GM12874 (cell line): ENCODE measurements around the gene UBR2.

Experiments
- TF ChIP-seq, protein P1 (sequence below): IDR thresholded peaks from 2 replicates; pipeline ENCODE4 v1.5.1; 2011; ENCODE audit warnings: low read depth, mild to moderate bottlenecking, control low read depth, low read length, moderate library complexity; ENCODE audit not compliant: insufficient read depth

The UBR2 gene

DNA sequence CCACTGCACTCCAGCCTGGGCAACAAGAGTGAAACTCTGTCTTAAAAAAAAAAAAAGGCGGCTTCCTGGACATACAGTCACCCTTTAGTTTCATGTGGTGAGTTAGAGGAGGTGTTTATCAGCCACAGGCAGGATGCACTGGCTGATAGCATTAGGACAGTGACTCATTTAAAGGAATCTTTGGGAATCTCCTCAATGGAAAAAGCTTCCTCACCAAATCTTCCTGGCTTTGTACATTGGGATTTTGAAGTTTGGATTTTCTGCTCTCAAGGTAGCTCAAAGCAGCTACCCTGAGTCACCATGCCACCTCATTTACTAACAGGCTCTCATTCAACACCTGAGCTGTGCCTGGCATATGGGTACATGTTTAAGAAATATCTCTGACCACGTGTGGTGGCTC lies 138.4 kb downstream of the UBR2 start:
- TF ChIP-seq, protein P1, sequence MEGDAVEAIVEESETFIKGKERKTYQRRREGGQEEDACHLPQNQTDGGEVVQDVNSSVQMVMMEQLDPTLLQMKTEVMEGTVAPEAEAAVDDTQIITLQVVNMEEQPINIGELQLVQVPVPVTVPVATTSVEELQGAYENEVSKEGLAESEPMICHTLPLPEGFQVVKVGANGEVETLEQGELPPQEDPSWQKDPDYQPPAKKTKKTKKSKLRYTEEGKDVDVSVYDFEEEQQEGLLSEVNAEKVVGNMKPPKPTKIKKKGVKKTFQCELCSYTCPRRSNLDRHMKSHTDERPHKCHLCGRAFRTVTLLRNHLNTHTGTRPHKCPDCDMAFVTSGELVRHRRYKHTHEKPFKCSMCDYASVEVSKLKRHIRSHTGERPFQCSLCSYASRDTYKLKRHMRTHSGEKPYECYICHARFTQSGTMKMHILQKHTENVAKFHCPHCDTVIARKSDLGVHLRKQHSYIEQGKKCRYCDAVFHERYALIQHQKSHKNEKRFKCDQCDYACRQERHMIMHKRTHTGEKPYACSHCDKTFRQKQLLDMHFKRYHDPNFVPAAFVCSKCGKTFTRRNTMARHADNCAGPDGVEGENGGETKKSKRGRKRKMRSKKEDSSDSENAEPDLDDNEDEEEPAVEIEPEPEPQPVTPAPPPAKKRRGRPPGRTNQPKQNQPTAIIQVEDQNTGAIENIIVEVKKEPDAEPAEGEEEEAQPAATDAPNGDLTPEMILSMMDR = no peak

DNA sequence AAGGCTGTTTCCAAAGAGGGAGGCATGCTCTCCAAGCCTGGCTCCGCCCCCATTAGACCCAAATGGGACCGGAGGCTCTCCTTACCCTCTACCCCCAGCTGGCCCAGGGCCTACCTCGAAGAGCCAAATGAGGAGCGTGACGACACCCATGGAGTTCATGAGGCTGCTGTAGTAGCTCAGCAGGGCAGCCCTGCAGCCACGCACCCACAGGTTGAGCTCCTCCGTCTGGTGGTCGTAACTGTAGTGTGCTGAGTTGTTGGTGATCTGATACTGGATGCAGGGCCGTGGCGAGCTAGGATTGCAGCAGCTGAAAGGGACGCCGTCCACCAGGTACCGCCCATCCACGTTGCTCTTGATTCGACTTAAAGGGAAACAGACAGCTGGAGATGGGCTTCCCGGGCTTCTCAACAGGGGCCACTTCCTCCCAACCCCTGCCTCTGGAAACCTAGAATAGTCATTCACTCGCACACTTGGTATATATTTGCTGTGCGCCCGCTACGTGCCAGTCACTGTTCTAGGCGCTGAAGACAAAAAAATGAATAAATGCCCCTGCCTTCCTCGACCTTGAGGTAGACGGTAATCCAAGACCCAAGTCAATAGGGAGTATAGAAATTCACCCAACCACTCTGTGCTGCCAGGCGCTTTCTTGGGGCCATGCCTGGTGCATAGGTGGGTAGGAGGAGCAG lies 140.6 kb downstream of the UBR2 start:
- TF ChIP-seq, protein P1 = no peak

DNA sequence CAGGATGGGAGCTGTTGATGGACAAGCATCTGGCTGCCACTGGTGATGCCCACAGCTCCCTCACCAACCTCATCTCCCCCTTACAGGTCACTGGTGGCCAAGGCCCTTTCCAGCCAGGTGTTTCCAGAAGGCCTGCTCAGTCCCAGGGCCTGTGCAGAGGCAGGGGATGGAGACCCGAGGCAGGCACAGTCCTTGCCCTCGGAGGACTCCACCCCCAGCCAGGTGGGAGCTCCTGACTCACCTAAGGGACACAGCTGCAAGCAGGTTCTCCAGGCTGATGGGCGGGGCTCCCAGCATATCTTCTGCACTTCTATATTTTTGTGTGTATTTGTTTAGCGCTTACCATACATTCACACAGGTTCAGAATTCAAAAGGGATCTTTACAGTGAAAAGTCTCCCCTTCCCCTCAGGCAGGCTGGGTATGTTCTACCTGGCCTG lies 141.1 kb downstream of the UBR2 start:
- TF ChIP-seq, protein P1 = no peak

DNA sequence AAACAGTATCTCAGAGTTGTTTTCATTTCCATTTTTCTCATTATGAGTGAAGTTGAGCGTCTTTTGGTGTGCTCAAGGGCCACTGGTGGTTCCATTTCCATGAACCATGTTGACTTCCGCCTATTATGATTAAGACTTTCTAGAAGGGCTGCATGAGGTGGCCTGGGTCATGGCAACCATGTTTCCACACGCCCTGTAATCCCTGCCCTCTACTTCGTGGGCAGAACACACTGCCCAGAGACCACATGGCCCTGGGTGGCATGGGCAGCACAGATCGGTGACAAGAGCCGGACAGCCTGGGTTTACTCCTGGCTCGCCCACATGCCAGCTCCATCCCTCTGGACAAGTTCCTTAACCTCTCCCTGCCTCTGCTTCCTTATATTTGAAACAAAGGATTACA lies 143.8 kb downstream of the UBR2 start:
- TF ChIP-seq, protein P1 = no peak

DNA sequence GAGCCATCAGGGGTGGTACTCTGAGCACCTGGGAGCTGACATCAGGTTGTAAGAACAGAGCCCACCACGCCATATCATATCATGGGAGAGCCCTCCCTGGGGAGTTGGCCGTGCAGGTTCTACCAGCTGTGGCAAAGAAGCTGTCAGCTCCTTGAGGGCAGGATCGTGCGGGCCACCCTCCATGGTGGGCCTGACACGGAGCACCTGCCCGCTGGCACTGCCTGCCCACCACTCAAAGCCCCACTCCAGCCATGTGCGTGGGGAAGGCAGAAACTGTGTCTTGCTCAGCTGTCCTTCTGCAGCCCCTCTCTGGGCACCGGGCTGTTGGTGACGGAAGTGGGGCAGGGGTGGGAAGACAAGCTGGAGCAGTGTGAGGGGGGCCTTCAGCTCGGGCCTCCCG lies 144.3 kb downstream of the UBR2 start:
- TF ChIP-seq, protein P1 = no peak

DNA sequence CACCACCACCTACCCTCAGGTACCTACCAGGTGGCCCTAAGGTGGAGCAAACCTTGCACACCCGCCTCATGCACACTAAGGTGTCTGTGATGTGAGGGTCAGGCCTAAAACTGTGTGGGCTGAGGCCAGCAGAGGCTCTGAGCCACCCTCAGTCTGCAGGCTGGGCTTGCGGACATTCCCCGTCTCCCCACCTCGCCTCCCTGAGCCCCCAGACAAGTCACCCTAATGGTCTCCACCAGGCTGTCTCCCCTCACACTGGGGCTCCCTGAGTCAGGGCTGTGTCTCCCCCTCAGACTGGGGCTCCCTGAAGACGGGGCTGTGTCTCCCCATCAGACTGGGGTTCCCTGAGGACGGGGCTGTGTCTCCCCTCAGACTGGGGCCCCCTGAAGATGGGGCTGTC lies 146.0 kb downstream of the UBR2 start:
- TF ChIP-seq, protein P1 = no peak

DNA sequence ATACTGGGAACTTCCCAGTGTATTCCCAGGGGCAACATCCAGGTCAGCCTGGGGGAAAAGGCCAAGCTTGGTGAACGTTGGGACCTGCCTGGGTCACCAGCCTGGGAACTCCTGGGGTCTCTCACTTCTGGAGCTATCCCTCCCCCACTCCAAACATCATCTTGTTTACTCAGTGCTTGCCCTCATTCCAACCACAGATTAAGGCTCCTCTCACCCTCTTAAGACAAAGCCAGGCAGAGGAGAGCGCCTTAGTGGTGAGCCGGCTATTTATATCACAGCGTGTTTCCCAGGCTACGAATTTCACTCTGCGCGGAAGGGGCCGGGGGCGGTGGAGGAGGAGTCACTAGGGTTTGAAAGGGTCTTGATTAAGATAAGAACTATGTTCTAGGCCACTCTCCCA lies 146.5 kb downstream of the UBR2 start:
- TF ChIP-seq, protein P1 = no peak
